Measurements from ENCODE around the gene TAF1C. TPM values are rescaled to one million over a fixed set of nuclear protein-coding genes. Genes with fewer than 3 reads are reported as not detected.

The TAF1C gene
- polyA plus RNA-seq, 2 of the 4 experiments (the other 2 are of a cell fraction) = 13.2 to 38.6 TPM

DNA sequence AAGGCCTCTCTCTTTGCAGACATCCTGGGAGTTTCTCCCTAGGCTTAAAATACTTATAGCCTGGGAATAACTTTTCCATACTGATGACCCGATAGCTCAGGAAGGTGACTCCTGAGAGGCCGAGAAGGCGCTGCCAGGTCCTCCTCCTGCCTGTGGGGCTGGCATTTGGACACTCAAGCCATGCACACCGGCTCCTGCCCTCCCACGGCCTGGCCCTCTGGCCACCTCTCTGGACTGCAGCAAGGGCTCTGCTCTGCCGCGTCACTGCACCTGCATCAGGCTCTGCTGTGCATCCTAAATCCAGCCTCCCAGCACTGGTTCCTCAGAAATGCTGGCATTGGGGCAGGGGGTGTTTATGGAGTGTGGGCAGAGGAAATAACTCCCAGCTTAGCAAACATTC lies 38.7 kb upstream of the TAF1C start:
- Histone ChIP-seq H3K4me3 (no peak overlapping the region), H3K4me1 (peaks cover 20% of the 10 kb centered on the region), H3K27ac (peak overlapping the region in 1 of 2 experiments; percentile 92; a peak in 3 of 6 replicates), H3K9me3 (no peaks in the 10 kb centered on the region), H3K4me2 (no peak overlapping the region)
- ATAC-seq (no peak), FAIRE-seq (no peak), DNase-seq (ENCODE audit: low read depth in 1 of 2, low spot score in 1 of 2) (no peak)
- CTCF ChIA-PET = interaction anchor here (0.6 to 2.6 kb wide), 7 partner anchors 8 to 397 kb away, joined by 3 to 13 read pairs (median 3); partner anchors contain the start of gene TAF1C
- POLR2A ChIA-PET = no interaction called here
- 92% methylated on average over 4 of the region's 7 CpGs for WGBS (ENCODE audit: missing lambda C conversion rate)
- no peak for TF ChIP-seq EHMT2 (IDR thresholded peaks at IDR 0.05; ENCODE audit: low read depth)
- TF ChIP-seq, protein P1, sequence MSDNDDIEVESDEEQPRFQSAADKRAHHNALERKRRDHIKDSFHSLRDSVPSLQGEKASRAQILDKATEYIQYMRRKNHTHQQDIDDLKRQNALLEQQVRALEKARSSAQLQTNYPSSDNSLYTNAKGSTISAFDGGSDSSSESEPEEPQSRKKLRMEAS (IDR thresholded peaks at IDR 0.05) = no peak
- no peak for TF ChIP-seq RARB (CRISPR knock-in tag; IDR thresholded peaks at IDR 0.05)
- TF ChIP-seq EHF (CRISPR knock-in tag; IDR thresholded peaks at IDR 0.05) = no peak
- no peak for TF ChIP-seq CBX8 (IDR thresholded peaks at IDR 0.05)
- no peak for TF ChIP-seq CHD4 (IDR thresholded peaks at IDR 0.05; ENCODE audit: borderline replicate concordance)
- no peak for TF ChIP-seq NR3C1 (IDR thresholded peaks at IDR 0.05)
- TF ChIP-seq JUN (IDR thresholded peaks at IDR 0.05) = no peak
- no peak for TF ChIP-seq RFX5 (IDR thresholded peaks at IDR 0.05)
- no peak for TF ChIP-seq EP300 (IDR thresholded peaks at IDR 0.05)
- TF ChIP-seq, protein P2, sequence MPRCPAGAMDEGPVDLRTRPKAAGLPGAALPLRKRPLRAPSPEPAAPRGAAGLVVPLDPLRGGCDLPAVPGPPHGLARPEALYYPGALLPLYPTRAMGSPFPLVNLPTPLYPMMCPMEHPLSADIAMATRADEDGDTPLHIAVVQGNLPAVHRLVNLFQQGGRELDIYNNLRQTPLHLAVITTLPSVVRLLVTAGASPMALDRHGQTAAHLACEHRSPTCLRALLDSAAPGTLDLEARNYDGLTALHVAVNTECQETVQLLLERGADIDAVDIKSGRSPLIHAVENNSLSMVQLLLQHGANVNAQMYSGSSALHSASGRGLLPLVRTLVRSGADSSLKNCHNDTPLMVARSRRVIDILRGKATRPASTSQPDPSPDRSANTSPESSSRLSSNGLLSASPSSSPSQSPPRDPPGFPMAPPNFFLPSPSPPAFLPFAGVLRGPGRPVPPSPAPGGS (IDR thresholded peaks at IDR 0.05) = no peak
- TF ChIP-seq, protein P3, sequence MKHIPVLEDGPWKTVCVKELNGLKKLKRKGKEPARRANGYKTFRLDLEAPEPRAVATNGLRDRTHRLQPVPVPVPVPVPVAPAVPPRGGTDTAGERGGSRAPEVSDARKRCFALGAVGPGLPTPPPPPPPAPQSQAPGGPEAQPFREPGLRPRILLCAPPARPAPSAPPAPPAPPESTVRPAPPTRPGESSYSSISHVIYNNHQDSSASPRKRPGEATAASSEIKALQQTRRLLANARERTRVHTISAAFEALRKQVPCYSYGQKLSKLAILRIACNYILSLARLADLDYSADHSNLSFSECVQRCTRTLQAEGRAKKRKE (CRISPR knock-in tag; IDR thresholded peaks at IDR 0.05; ENCODE audit: low read depth) = no peak
- TF ChIP-seq HOXB13 (CRISPR knock-in tag; IDR thresholded peaks at IDR 0.05; ENCODE audit: low read depth) = no peak
- TF ChIP-seq HDAC2 (IDR thresholded peaks at IDR 0.05) = no peak
- TF ChIP-seq, protein P4, sequence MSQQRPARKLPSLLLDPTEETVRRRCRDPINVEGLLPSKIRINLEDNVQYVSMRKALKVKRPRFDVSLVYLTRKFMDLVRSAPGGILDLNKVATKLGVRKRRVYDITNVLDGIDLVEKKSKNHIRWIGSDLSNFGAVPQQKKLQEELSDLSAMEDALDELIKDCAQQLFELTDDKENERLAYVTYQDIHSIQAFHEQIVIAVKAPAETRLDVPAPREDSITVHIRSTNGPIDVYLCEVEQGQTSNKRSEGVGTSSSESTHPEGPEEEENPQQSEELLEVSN (IDR thresholded peaks at IDR 0.05; ENCODE audit: borderline replicate concordance, low read depth) = no peak

DNA sequence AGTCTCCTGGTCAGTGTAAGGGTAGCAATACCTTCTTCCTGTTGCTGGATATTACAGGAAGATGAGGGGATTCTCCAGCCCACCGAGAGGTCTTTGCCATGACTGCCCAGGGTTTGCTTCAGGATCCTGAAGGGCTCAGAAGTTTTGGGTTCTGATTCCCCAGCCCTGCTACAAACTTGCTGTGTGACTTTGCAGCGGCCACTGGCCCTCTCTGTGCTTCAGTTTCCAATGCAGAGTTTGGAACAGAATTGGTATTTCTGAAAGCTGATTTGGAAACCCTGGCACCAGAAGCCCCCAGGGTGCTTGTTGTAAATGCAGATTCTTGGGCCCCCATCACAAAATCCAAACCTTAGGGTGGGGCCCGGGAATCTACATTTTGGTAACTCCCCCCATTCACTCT lies 38.3 kb upstream of the TAF1C start:
- POLR2A ChIA-PET = no interaction called here
- CTCF ChIA-PET = interaction anchor here (0.9 to 2.6 kb wide), 4 partner anchors 14 to 52 kb away, joined by 3 to 13 read pairs (median 4); partner anchors contain the start of gene TAF1C

DNA sequence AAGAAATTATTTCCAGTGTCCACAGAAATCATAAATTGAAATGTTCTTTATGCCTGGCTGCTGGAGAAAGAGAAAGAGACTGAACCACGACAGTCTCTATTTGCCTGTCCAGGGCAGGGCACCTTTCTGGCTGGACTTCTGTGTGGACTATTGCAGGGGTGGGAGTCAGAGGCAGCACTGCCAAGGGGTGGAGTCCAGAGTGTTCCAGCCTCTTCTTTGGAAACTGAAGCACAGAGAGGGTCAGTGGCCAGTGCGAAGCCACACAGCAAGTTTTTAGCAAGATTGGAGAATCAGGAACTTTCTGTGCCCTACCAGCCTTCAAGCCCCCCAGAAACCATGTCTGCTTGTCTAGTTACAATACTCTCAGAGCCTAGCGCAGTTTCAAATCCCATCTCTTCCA lies 37.7 kb upstream of the TAF1C start:
- Histone ChIP-seq H3K4me2 (no peak overlapping the region), H3K9me3 (no peaks in the 10 kb centered on the region), H3K4me3 (no peak overlapping the region), H3K27ac (no peak overlapping the region), H3K4me1 (peaks cover 19% of the 10 kb centered on the region)
- ChIA-PET POLR2A (no interaction called here), CTCF (interaction anchor here (2.0 kb wide), 1 partner anchor 41 kb away, joined by 9 read pairs; no protein-coding TSS in a partner anchor)
- TF ChIP-seq MYC (IDR thresholded peaks at IDR 0.05; ENCODE audit: borderline replicate concordance, low read length) (no peak), BHLHE40 (IDR thresholded peaks at IDR 0.05; ENCODE audit: low read depth, low read length) (no peak), ZFP36 (IDR thresholded peaks at IDR 0.05; ENCODE audit: borderline replicate concordance, partially characterized antibody) (peak; percentile 68)
- TF ChIP-seq, protein P2 (IDR thresholded peaks at IDR 0.05) = no peak
- ATAC-seq = no peak
- 91% methylated on average over 3 of the region's 3 CpGs for WGBS (ENCODE audit: missing lambda C conversion rate)
- FAIRE-seq = no peak
- DNase-seq (ENCODE audit: low read depth in 1 of 2, low spot score in 1 of 2) = no peak

More for the DNA sequence above, 38.3 kb upstream of the TAF1C start:
- Histone ChIP-seq H3K4me1 (peaks cover 20% of the 10 kb centered on the region), H3K9me3 (no peaks in the 10 kb centered on the region), H3K4me3 (no peak overlapping the region), H3K4me2 (no peak overlapping the region), H3K27ac (peak overlapping the region in 1 of 2 experiments; percentile 92; a peak in 1 of 6 replicates)
- DNase-seq (ENCODE audit: low read depth in 1 of 2, low spot score in 1 of 2) = no peak
- no peak for FAIRE-seq
- 0 out of 2 replicates have a peak, but pooled peaks have one; percentile 34 for TF ChIP-seq CHD4 (IDR thresholded peaks at IDR 0.05; ENCODE audit: borderline replicate concordance)
- TF ChIP-seq ZFP36 (IDR thresholded peaks at IDR 0.05; ENCODE audit: borderline replicate concordance, partially characterized antibody) = peak; percentile 61
- TF ChIP-seq, protein P5, sequence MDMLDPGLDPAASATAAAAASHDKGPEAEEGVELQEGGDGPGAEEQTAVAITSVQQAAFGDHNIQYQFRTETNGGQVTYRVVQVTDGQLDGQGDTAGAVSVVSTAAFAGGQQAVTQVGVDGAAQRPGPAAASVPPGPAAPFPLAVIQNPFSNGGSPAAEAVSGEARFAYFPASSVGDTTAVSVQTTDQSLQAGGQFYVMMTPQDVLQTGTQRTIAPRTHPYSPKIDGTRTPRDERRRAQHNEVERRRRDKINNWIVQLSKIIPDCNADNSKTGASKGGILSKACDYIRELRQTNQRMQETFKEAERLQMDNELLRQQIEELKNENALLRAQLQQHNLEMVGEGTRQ (IDR thresholded peaks at IDR 0.05) = no peak
- 69% methylated on average over 3 of the region's 3 CpGs for WGBS (ENCODE audit: missing lambda C conversion rate)
- no peak for ATAC-seq
